H9 (cell line): ENCODE results near the gene LENG1. TPM values are rescaled to one million over a fixed set of nuclear protein-coding genes. Genes with fewer than 3 reads are reported as not detected.

Experiments
- DNase-seq: peaks from one replicate; pipeline ENCODE4 v3.0.0-alpha.2; 2017
- H2AFZ ChIP-seq: one replicate; pipeline ENCODE4 v1.6.1; 2013; ENCODE audit warnings: mild to moderate bottlenecking, low read length, control low read depth, moderate library complexity
- H2AK5ac ChIP-seq: 2 replicates; pipeline ENCODE4 v1.6.1; 2013; ENCODE audit warnings: low read length, control low read depth, mixed read lengths; ENCODE audit not compliant: insufficient read length
- H2BK120ac ChIP-seq: one replicate; pipeline ENCODE4 v1.6.1; 2013; ENCODE audit warnings: low read depth, mild to moderate bottlenecking, low read length, control low read depth, inconsistent platforms; ENCODE audit not compliant: poor library complexity, severe bottlenecking
- H2BK12ac ChIP-seq: 2 replicates; pipeline ENCODE4 v1.6.1; 2013; ENCODE audit warnings: low read length, control low read depth, mixed read lengths, low read depth; ENCODE audit not compliant: insufficient read length
- H2BK15ac ChIP-seq: 2 replicates; pipeline ENCODE4 v1.6.1; 2013; ENCODE audit warnings: low read depth, low read length, control low read depth
- H2BK20ac ChIP-seq: one replicate; pipeline ENCODE4 v1.6.1; 2013; ENCODE audit warnings: low read depth, mild to moderate bottlenecking, low read length, control low read depth, inconsistent platforms; ENCODE audit not compliant: poor library complexity, severe bottlenecking
- H2BK5ac ChIP-seq: 2 replicates; pipeline ENCODE4 v1.6.1; 2013; ENCODE audit warnings: low read length, control low read depth, mixed read lengths; ENCODE audit not compliant: insufficient read length
- H3K14ac ChIP-seq: 2 replicates; pipeline ENCODE4 v1.6.1; 2013; ENCODE audit warnings: low read length, control low read depth; ENCODE audit not compliant: insufficient read depth
- H3K18ac ChIP-seq: 2 replicates; pipeline ENCODE4 v1.6.1; 2013; ENCODE audit warnings: low read depth, mild to moderate bottlenecking, mixed read lengths, low read length, control low read depth; ENCODE audit not compliant: insufficient read length
- H3K23ac ChIP-seq: 2 replicates; pipeline ENCODE4 v1.6.1; 2013; ENCODE audit warnings: low read length, control low read depth, mixed read lengths, low read depth; ENCODE audit not compliant: insufficient read length
- H3K23me2 ChIP-seq: 2 replicates; pipeline ENCODE4 v1.6.1; 2013; ENCODE audit warnings: low read depth, mild to moderate bottlenecking, mixed read lengths, low read length, control low read depth; ENCODE audit not compliant: insufficient read length, poor library complexity, severe bottlenecking
- H3K27ac ChIP-seq: 2 replicates; pipeline ENCODE4 v1.5.1; 2013; ENCODE audit warnings: low read length, control low read depth, mixed read lengths, low read depth; ENCODE audit not compliant: insufficient read length
- H3K27me3 ChIP-seq: 2 replicates; pipeline ENCODE4 v1.6.1; 2013; ENCODE audit warnings: low read length, control low read depth, inconsistent platforms; ENCODE audit not compliant: insufficient read depth
- H3K4ac ChIP-seq: 2 replicates; pipeline ENCODE4 v1.6.1; 2013; ENCODE audit warnings: low read depth, mild to moderate bottlenecking, control low read depth, inconsistent platforms, low read length, moderate library complexity
- H3K4me1 ChIP-seq: 2 replicates; pipeline ENCODE4 v1.6.1; 2013; ENCODE audit warnings: low read length, control low read depth, inconsistent platforms; ENCODE audit not compliant: insufficient read depth
- H3K4me2 ChIP-seq: 2 replicates; pipeline ENCODE4 v1.6.1; 2013; ENCODE audit warnings: low read length, control low read depth, mixed read lengths; ENCODE audit not compliant: insufficient read length, insufficient read depth
- H3K56ac ChIP-seq: 2 replicates; pipeline ENCODE4 v1.6.1; 2013; ENCODE audit warnings: low read depth, mild to moderate bottlenecking, mixed read lengths, low read length, control low read depth; ENCODE audit not compliant: insufficient read length
- H3K79me1 ChIP-seq: 2 replicates; pipeline ENCODE4 v1.6.1; 2013; ENCODE audit warnings: low read depth, mild to moderate bottlenecking, moderate library complexity, low read length, control low read depth, inconsistent platforms; ENCODE audit not compliant: insufficient read depth, poor library complexity, severe bottlenecking
- H3K79me2 ChIP-seq: 2 replicates; pipeline ENCODE4 v1.6.1; 2013; ENCODE audit warnings: low read length, control low read depth, inconsistent platforms; ENCODE audit not compliant: insufficient read depth
- H3K9ac ChIP-seq: 2 replicates; pipeline ENCODE4 v1.6.1; 2013; ENCODE audit warnings: low read length, control low read depth, mixed read lengths; ENCODE audit not compliant: insufficient read length; ENCODE audit errors: extremely low read depth
- H3K9me3 ChIP-seq: one replicate; pipeline ENCODE4 v1.6.1; 2013; ENCODE audit warnings: low read depth, low read length, inconsistent platforms; ENCODE audit not compliant: control insufficient read depth
- H3T11ph ChIP-seq: one replicate; pipeline ENCODE4 v1.6.1; 2013; ENCODE audit warnings: mild to moderate bottlenecking, low read length, control low read depth, inconsistent platforms
- H4K20me1 ChIP-seq: one replicate; pipeline ENCODE4 v1.6.1; 2013; ENCODE audit not compliant: control insufficient read depth, insufficient read length, insufficient read depth
- H4K5ac ChIP-seq: 2 replicates; pipeline ENCODE4 v1.6.1; 2013; ENCODE audit warnings: low read depth, mild to moderate bottlenecking, mixed read lengths, low read length, control low read depth; ENCODE audit not compliant: insufficient read length
- H4K8ac ChIP-seq: replicated peaks from 2 replicates; pipeline ENCODE4 v1.6.1; 2013; ENCODE audit warnings: low read length, control low read depth, mixed read lengths, low read depth; ENCODE audit not compliant: insufficient read length
- H4K91ac ChIP-seq: 2 replicates; pipeline ENCODE4 v1.6.1; 2013; ENCODE audit warnings: low read depth, mild to moderate bottlenecking, moderate library complexity, mixed read lengths, low read length, control low read depth; ENCODE audit not compliant: insufficient read length
- H3K27ac Mint-ChIP-seq, 3 experiments: 2 replicates in 2 of 3; 3 replicates in 1 of 3; pipeline ENCODE4 v1.8.0; 2020 to 2021; ENCODE audit warnings: mixed read lengths in 3 of 3, mild to moderate bottlenecking in 1 of 3, moderate library complexity in 1 of 3
- H3K27me3 Mint-ChIP-seq: 2 replicates; pipeline ENCODE4 v1.8.0; 2021; ENCODE audit warnings: low read depth, mild to moderate bottlenecking, moderate library complexity, mixed read lengths
- H3K36me3 Mint-ChIP-seq, 3 experiments: 2 replicates in 2 of 3; 3 replicates in 1 of 3; pipeline ENCODE4 v1.8.0; 2020 to 2021; ENCODE audit warnings: low read depth in 3 of 3, mixed read lengths in 3 of 3; ENCODE audit not compliant: insufficient read depth in 1 of 3
- H3K4me1 Mint-ChIP-seq, 2 experiments: 2 replicates each; pipeline ENCODE4 v1.8.0; 2020; ENCODE audit warnings: mixed read lengths in 2 of 2
- H3K4me3 Mint-ChIP-seq, 2 experiments: 2 replicates in 1 of 2; 3 replicates in 1 of 2; pipeline ENCODE4 v1.8.0; 2020 to 2021; ENCODE audit warnings: mild to moderate bottlenecking in 2 of 2, mixed read lengths in 2 of 2, moderate library complexity in 1 of 2
- H3K9me3 Mint-ChIP-seq, 2 experiments: 2 replicates in 1 of 2; 3 replicates in 1 of 2; pipeline ENCODE4 v1.8.0; 2020; ENCODE audit warnings: mild to moderate bottlenecking in 2 of 2, mixed read lengths in 2 of 2, moderate library complexity in 1 of 2
- WGBS: extraction: QIAGEN DNeasy Blood & Tissue Kit; methylation state at CpG from one replicate; pipeline ENCODE4 v1.1.7; 2013; ENCODE audit warnings: missing lambda C conversion rate, low lambda C conversion rate, mixed read lengths; ENCODE audit not compliant: insufficient read length; ENCODE audit errors: extremely low coverage; 5-methylcytosine and 5-hydroxymethylcytosine counted together
- total RNA-seq: library from RNA; stranded (reverse); gene quantifications from 2 replicates; pipeline ENCODE4 v1.2.1, GENCODE V29; 2021
- TF ChIP-seq, protein P1 (sequence below): fragments of 200-600 bp; sonication (generic); conservative IDR thresholded peaks from 3 replicates; pipeline ENCODE4 v1.8.0; 2021; ENCODE audit warnings: antibody characterized with exemption, mild to moderate bottlenecking

Gene LENG1
- total RNA-seq, 1 experiment from 2014 or later: 7.1 TPM

DNA sequence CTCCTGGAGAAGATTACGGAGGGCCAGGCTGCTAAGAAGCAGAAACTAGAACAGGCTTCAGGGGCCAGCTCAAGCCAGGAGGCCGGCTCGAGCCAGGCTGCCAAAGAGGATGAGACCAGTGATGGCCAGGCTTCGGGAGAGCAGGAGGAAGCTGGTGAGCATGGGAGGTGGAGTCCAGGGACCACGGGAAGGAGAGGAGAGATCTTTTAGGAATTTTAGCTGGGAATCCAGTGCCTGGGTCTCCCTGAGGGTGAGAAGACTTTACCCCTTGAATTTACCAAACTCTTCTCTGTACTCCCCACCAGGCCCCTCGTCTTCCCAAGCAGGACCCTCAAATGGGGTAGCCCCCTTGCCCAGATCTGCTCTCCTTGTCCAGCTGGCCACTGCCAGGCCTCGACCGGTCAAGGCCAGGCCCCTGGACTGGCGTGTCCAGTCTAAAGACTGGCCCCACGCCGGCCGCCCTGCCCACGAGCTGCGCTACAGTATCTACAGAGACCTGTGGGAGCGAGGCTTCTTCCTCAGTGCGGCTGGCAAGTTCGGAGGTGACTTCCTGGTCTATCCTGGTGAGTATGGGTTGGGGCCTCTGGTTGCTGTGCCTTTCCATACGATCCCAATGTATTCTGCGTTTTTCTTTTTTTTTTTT, 32.4 kb upstream of the LENG1 start:
- Mint-ChIP-seq H3K27ac (peak overlapping the region; percentile 55 to 96 (median 72); a peak in 5 of 7 replicates), H3K4me1 (peaks cover 13 to 28% of the 10 kb centered on the region in 2 experiments), H3K9me3 (no peaks in the 10 kb centered on the region), H3K27me3 (no peaks in the 10 kb centered on the region), H3K4me3 (peak overlapping the region; percentile 87 to 93), H3K36me3 (peaks cover 25 to 50% (median 48%) of the 10 kb centered on the region in 3 experiments)
- WGBS: no CpG with 5 or more reads among the region's 19 CpGs
- H4K8ac ChIP-seq: no peak overlapping the region
- no peak overlapping the region for H2BK20ac ChIP-seq
- no peak for DNase-seq
- no peak overlapping the region for H3K4ac ChIP-seq
- peaks cover 3% of the 10 kb centered on the region for H4K20me1 ChIP-seq
- H2BK5ac ChIP-seq: no peak overlapping the region
- no peak overlapping the region for H4K91ac ChIP-seq
- peaks cover 3% of the 10 kb centered on the region; the same call in 1 of the 2 replicates for H3K4me1 ChIP-seq
- H3K79me1 ChIP-seq: no peaks in the 10 kb centered on the region
- H2BK12ac ChIP-seq: no peak overlapping the region
- H3K18ac ChIP-seq: no peak overlapping the region
- no peak overlapping the region for H3T11ph ChIP-seq
- no peaks in the 10 kb centered on the region for H3K79me2 ChIP-seq
- no peak overlapping the region; the same call in 1 of the 2 replicates for H3K14ac ChIP-seq
- H3K9me3 ChIP-seq: no peaks in the 10 kb centered on the region
- no peak overlapping the region for H3K27ac ChIP-seq
- no peak overlapping the region for H2BK15ac ChIP-seq
- no peak overlapping the region for H2BK120ac ChIP-seq
- TF ChIP-seq, protein P1, sequence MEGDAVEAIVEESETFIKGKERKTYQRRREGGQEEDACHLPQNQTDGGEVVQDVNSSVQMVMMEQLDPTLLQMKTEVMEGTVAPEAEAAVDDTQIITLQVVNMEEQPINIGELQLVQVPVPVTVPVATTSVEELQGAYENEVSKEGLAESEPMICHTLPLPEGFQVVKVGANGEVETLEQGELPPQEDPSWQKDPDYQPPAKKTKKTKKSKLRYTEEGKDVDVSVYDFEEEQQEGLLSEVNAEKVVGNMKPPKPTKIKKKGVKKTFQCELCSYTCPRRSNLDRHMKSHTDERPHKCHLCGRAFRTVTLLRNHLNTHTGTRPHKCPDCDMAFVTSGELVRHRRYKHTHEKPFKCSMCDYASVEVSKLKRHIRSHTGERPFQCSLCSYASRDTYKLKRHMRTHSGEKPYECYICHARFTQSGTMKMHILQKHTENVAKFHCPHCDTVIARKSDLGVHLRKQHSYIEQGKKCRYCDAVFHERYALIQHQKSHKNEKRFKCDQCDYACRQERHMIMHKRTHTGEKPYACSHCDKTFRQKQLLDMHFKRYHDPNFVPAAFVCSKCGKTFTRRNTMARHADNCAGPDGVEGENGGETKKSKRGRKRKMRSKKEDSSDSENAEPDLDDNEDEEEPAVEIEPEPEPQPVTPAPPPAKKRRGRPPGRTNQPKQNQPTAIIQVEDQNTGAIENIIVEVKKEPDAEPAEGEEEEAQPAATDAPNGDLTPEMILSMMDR: no peak
- H3K23me2 ChIP-seq: peaks cover 11% of the 10 kb centered on the region
- H2AFZ ChIP-seq: no peak overlapping the region
- H2AK5ac ChIP-seq: no peak overlapping the region
- H4K5ac ChIP-seq: no peak overlapping the region
- H3K23ac ChIP-seq: no peak overlapping the region
- peak overlapping the region; percentile 71 for H3K9ac ChIP-seq
- H3K4me2 ChIP-seq: peak overlapping the region; percentile 89
- no peak overlapping the region for H3K56ac ChIP-seq
- H3K27me3 ChIP-seq: no peaks in the 10 kb centered on the region
